Mesendoderm (in vitro differentiated cells): ENCODE data around the gene TIGD3.

Experiments
- DNase-seq: peaks from one replicate; pipeline ENCODE4 v3.0.0; 2013
- H2AK5ac ChIP-seq: 2 replicates; pipeline ENCODE4 v1.6.1; 2013; ENCODE audit warnings: low read length, inconsistent platforms
- H2BK120ac ChIP-seq: 2 replicates; pipeline ENCODE4 v1.6.1; 2013; ENCODE audit warnings: low read depth, mild to moderate bottlenecking, low read length, moderate library complexity, mixed read lengths
- H2BK15ac ChIP-seq: replicated peaks from 2 replicates; pipeline ENCODE4 v1.6.1; 2013; ENCODE audit warnings: low read depth, mild to moderate bottlenecking, moderate library complexity
- H2BK5ac ChIP-seq: 2 replicates; pipeline ENCODE4 v1.6.1; 2013; ENCODE audit warnings: low read length, inconsistent platforms
- H3K18ac ChIP-seq: 2 replicates; pipeline ENCODE4 v1.6.1; 2013; ENCODE audit warnings: mild to moderate bottlenecking, low read length, mixed read lengths
- H3K23ac ChIP-seq: one replicate; pipeline ENCODE4 v1.6.1; 2013; ENCODE audit warnings: low read length
- H3K27ac ChIP-seq: 2 replicates; pipeline ENCODE4 v1.5.1; 2013; ENCODE audit warnings: low read depth, mild to moderate bottlenecking, inconsistent platforms, low read length, moderate library complexity
- H3K27me3 ChIP-seq: 2 replicates; pipeline ENCODE4 v1.6.1; 2013; ENCODE audit warnings: low read length, control low read depth, mild to moderate bottlenecking, inconsistent platforms; ENCODE audit not compliant: insufficient read depth, poor library complexity
- H3K36me3 ChIP-seq: 2 replicates; pipeline ENCODE4 v1.6.1; 2013; ENCODE audit warnings: low read length, inconsistent platforms; ENCODE audit not compliant: control insufficient read depth, insufficient read depth
- H3K4ac ChIP-seq: one replicate; pipeline ENCODE4 v1.6.1; 2013; ENCODE audit warnings: low read depth, mild to moderate bottlenecking, low read length, moderate library complexity
- H3K4me1 ChIP-seq: 2 replicates; pipeline ENCODE4 v1.6.1; 2013; ENCODE audit warnings: low read depth, low read length, inconsistent platforms; ENCODE audit not compliant: control insufficient read depth
- H3K4me2 ChIP-seq: 2 replicates; pipeline ENCODE4 v1.6.1; 2013; ENCODE audit warnings: low read length
- H3K4me3 ChIP-seq: 2 replicates; pipeline ENCODE4 v1.5.1; 2013; ENCODE audit warnings: mild to moderate bottlenecking, low read length
- H3K56ac ChIP-seq: one replicate; pipeline ENCODE4 v1.6.1; 2013; ENCODE audit warnings: low read length
- H3K79me1 ChIP-seq: 2 replicates; pipeline ENCODE4 v1.6.1; 2013; ENCODE audit warnings: low read length, inconsistent platforms
- H3K79me2 ChIP-seq: 2 replicates; pipeline ENCODE4 v1.6.1; 2013; ENCODE audit warnings: mild to moderate bottlenecking, low read length; ENCODE audit not compliant: control insufficient read depth, insufficient read depth
- H3K9ac ChIP-seq: 2 replicates; pipeline ENCODE4 v1.6.1; 2013; ENCODE audit warnings: low read length, inconsistent platforms
- H4K5ac ChIP-seq: one replicate; pipeline ENCODE4 v1.6.1; 2013; ENCODE audit warnings: low read length
- H4K8ac ChIP-seq: one replicate; pipeline ENCODE4 v1.6.1; 2013; ENCODE audit warnings: low read depth, mild to moderate bottlenecking, control low read depth, low read length, moderate library complexity
- WGBS: extraction: QIAGEN DNeasy Blood & Tissue Kit; methylation state at CpG from one replicate; pipeline ENCODE4 v1.1.7; 2013; ENCODE audit warnings: low lambda C conversion rate, missing lambda C conversion rate; ENCODE audit not compliant: insufficient coverage; ENCODE audit errors: extremely low coverage; 5-methylcytosine and 5-hydroxymethylcytosine counted together

Gene TIGD3

DNA sequence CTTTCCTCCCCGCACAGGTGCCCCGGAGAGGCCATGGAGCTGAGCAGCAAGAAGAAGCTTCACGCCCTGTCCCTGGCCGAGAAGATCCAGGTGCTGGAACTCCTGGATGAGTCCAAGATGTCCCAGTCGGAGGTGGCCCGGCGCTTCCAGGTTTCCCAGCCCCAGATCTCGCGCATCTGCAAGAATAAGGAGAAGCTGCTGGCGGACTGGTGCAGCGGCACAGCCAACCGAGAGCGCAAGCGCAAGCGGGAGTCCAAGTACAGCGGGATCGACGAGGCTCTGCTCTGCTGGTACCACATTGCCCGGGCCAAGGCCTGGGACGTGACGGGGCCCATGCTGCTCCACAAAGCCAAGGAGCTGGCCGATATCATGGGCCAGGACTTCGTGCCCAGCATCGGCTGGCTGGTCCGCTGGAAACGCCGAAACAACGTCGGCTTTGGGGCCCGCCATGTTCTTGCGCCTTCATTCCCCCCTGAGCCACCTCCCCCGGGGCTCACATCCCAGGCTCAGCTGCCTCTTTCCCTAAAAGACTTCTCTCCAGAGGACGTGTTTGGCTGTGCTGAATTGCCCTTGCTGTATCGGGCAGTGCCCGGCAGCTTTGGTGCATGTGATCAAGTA is 1.3 kb downstream of the TIGD3 start:
- no peak overlapping the region for H2BK5ac ChIP-seq
- no peak overlapping the region for H3K9ac ChIP-seq
- H3K79me2 ChIP-seq: no peaks in the 10 kb centered on the region
- H3K23ac ChIP-seq: no peak overlapping the region
- no peak overlapping the region for H3K27ac ChIP-seq
- no peak overlapping the region for H2BK15ac ChIP-seq
- no peaks in the 10 kb centered on the region for H3K4me1 ChIP-seq
- DNase-seq: peak; percentile 37
- peaks cover 4% of the 10 kb centered on the region for H3K27me3 ChIP-seq
- no peak overlapping the region for H2AK5ac ChIP-seq
- no peak overlapping the region for H4K5ac ChIP-seq
- no peak overlapping the region for H3K4ac ChIP-seq
- H4K8ac ChIP-seq: no peak overlapping the region
- H3K4me3 ChIP-seq: no peak overlapping the region
- H3K56ac ChIP-seq: no peak overlapping the region
- WGBS: no CpG with 5 or more reads among the region's 35 CpGs
- no peak overlapping the region for H3K4me2 ChIP-seq
- H3K18ac ChIP-seq: no peak overlapping the region
- peaks cover 2% of the 10 kb centered on the region for H3K36me3 ChIP-seq
- no peaks in the 10 kb centered on the region for H3K79me1 ChIP-seq
- H2BK120ac ChIP-seq: no peak overlapping the region

DNA sequence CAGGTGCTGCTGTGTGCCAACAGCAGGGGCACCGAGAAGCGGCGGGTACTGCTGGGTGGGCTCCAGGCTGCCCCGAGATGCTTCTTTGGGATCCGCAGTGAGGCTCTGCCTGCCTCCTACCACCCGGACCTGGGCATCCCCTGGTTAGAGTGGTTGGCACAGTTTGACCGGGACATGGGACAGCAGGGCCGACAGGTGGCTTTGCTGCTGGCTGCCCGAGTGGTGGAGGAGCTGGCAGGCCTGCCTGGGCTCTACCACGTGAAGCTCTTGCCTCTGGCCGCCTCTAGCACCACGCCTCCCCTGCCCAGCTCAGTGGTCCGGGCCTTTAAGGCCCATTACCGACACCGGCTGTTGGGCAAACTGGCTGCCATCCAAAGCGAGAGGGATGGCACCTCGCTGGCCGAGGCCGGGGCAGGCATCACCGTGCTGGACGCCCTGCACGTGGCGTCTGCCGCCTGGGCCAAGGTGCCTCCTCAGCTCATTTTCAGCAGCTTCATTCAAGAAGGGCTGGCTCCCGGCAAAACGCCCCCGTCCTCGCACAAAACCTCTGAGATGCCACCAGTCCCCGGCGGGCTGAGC is 1.9 kb downstream of the TIGD3 start:
- Histone ChIP-seq H2BK120ac (no peak overlapping the region), H3K4me2 (no peak overlapping the region), H2BK5ac (no peak overlapping the region), H3K4ac (no peak overlapping the region), H3K36me3 (peaks cover under 1% of the 10 kb centered on the region), H3K56ac (no peak overlapping the region), H3K4me3 (no peak overlapping the region), H3K9ac (no peak overlapping the region), H3K18ac (no peak overlapping the region), H3K79me1 (no peaks in the 10 kb centered on the region), H3K79me2 (no peaks in the 10 kb centered on the region), H3K27me3 (peaks cover 4% of the 10 kb centered on the region), H2AK5ac (no peak overlapping the region), H3K27ac (no peak overlapping the region), H4K8ac (no peak overlapping the region), H2BK15ac (no peak overlapping the region), H3K4me1 (no peaks in the 10 kb centered on the region), H3K23ac (no peak overlapping the region), H4K5ac (no peak overlapping the region)
- WGBS: no CpG with 5 or more reads among the region's 30 CpGs
- DNase-seq: no peak

DNA sequence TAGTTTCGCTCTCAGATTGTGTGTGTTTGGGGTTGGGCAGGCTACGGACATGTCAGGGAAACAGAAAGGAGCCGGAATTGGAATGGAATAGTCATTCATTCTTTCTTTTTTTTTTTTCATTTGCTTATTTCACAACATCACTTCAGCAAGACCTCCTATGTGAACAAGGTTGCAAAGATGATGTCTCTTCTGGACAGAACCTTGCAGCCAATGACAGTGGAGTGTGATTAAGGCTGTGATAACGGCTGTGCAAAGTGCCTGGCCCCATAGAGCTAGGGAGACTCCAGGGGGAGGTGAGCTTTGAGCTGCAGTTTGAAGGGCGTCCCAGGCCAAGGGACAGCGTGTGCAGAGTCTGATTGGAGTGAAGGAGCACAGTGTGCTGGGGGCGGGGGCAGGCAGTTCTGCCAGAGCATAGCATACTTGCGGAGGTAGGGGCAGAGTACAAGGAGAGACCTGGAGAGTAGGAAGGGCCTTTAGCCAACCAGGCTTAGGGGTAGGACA is 3.4 kb downstream of the TIGD3 start:
- Histone ChIP-seq H3K27me3 (peaks cover 4% of the 10 kb centered on the region), H3K9ac (no peak overlapping the region), H2BK5ac (no peak overlapping the region), H2AK5ac (no peak overlapping the region), H3K4ac (no peak overlapping the region), H3K23ac (no peak overlapping the region), H2BK120ac (no peak overlapping the region), H3K4me1 (no peaks in the 10 kb centered on the region), H3K27ac (no peak overlapping the region), H3K36me3 (no peaks in the 10 kb centered on the region), H3K4me2 (no peak overlapping the region), H2BK15ac (no peak overlapping the region), H3K4me3 (no peak overlapping the region), H3K56ac (no peak overlapping the region), H3K79me2 (no peaks in the 10 kb centered on the region), H3K18ac (no peak overlapping the region), H4K5ac (no peak overlapping the region), H3K79me1 (no peaks in the 10 kb centered on the region), H4K8ac (no peak overlapping the region)
- no CpG with 5 or more reads among the region's 8 CpGs for WGBS
- no peak for DNase-seq

DNA sequence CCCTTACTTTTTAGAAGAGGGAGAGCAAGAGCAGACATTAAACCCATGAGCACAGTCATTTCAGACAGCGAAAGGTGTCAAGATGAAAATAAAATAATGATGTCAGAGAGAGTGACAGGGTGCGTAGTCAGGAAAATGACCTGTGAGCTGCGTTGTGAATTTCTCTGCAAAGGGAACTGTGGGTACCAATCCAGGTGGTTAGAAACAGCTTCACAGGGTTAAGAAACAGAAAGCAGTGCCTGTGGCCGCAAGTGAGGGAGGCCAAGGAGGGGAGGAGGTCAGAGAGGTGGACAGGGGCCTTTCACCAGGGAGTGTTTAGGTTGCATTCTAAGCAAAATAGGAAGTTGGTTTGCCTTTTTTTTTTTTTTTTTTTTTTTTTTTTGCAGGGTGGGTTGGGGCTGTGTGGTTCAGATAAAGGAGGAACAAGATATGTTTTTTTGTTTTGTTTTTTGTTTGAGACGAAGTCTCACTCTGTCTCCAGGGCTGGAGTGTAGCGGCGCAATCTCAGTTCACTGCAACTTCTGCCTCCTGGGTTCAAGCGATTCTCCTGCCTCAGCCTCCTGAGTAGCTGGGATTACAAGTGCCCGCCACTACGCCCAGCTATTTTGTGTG is 7.9 kb downstream of the TIGD3 start:
- no peaks in the 10 kb centered on the region for H3K36me3 ChIP-seq
- H3K79me1 ChIP-seq: no peaks in the 10 kb centered on the region
- no peaks in the 10 kb centered on the region for H3K4me1 ChIP-seq
- H3K4ac ChIP-seq: no peak overlapping the region
- no CpG with 5 or more reads among the region's 10 CpGs for WGBS
- no peak overlapping the region for H3K18ac ChIP-seq
- no peak overlapping the region for H2AK5ac ChIP-seq
- no peak overlapping the region for H4K5ac ChIP-seq
- no peak overlapping the region for H4K8ac ChIP-seq
- no peak overlapping the region for H3K56ac ChIP-seq
- H3K27me3 ChIP-seq: no peaks in the 10 kb centered on the region
- H3K4me2 ChIP-seq: no peak overlapping the region
- H3K9ac ChIP-seq: no peak overlapping the region
- no peak for DNase-seq
- H3K4me3 ChIP-seq: no peak overlapping the region
- H3K79me2 ChIP-seq: no peaks in the 10 kb centered on the region
- H3K23ac ChIP-seq: no peak overlapping the region
- no peak overlapping the region for H2BK120ac ChIP-seq
- no peak overlapping the region for H2BK15ac ChIP-seq
- H3K27ac ChIP-seq: no peak overlapping the region
- no peak overlapping the region for H2BK5ac ChIP-seq

DNA sequence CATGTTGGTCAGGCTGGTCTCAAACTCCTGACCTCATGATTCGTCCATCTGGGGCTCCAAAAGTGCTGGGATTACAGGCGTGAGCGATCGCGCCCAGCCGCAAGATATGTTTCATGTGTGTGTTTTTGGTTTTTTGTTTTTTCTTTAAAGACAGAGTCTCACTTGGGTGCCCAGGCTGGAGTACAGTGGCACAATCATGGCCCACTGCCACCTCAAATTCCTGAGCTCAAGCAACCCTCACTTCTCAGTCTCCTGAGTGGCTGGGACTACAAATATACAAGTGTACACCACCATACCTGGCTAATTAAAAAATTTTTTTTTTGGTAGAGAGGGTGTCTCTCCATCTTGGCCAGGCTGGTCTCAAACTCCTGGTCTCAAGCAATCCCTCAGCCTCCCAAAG is 8.4 kb downstream of the TIGD3 start:
- no peak overlapping the region for H2AK5ac ChIP-seq
- H3K4ac ChIP-seq: no peak overlapping the region
- H3K79me1 ChIP-seq: no peaks in the 10 kb centered on the region
- no peak overlapping the region for H3K9ac ChIP-seq
- H2BK120ac ChIP-seq: no peak overlapping the region
- no peaks in the 10 kb centered on the region for H3K36me3 ChIP-seq
- H4K8ac ChIP-seq: no peak overlapping the region
- H4K5ac ChIP-seq: no peak overlapping the region
- DNase-seq: no peak
- no peak overlapping the region for H3K27ac ChIP-seq
- H3K56ac ChIP-seq: no peak overlapping the region
- no peaks in the 10 kb centered on the region for H3K79me2 ChIP-seq
- WGBS: no CpG with 5 or more reads among the region's 6 CpGs
- no peak overlapping the region for H3K23ac ChIP-seq
- H2BK15ac ChIP-seq: no peak overlapping the region
- H3K4me2 ChIP-seq: no peak overlapping the region
- no peak overlapping the region for H2BK5ac ChIP-seq
- no peaks in the 10 kb centered on the region for H3K4me1 ChIP-seq
- H3K4me3 ChIP-seq: no peak overlapping the region
- no peaks in the 10 kb centered on the region for H3K27me3 ChIP-seq
- H3K18ac ChIP-seq: no peak overlapping the region
